ENCODE results near the gene MAP2K5. TPM values are rescaled to one million over a fixed set of nuclear protein-coding genes. Genes with fewer than 3 reads are reported as not detected.

The MAP2K5 gene
- polyA plus RNA-seq, 2 of the 4 experiments (the other 2 are of a cell fraction) = 7.8 to 11.0 TPM

DNA sequence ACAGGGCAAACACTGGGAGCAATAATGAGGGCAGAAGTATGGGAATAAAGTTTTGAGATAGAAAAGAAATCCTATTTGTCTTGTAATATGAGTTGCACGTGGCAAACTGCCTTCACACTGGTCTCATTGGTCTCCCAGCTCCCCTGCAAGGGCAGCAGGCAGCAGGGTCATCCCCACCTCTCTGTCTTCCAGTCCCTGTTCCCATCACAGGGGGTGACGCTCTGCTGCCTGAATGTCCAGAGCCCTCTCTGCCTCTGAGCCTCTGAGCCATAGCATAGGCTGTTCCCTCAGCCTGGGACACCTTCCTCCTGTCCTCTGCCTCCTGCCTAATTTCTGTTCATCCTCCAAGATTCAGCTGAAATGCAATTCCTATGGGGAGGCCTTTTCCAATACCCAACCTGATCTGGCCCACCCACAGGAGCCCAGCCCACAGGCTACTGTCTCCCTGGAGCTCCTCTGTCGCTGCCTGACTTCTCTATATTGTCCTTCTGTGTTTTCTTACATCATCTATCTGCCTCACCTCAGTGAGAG is 270.7 kb downstream of the MAP2K5 start:
- WGBS (ENCODE audit: missing lambda C conversion rate) = 58% methylated on average over 3 of the region's 3 CpGs
- POLR2A ChIA-PET = no interaction called here

GRCh38 chr15:67815036-67815592 is 272.6 kb downstream of the MAP2K5 start:
- ChIA-PET POLR2A (no interaction called here), CTCF (interaction anchor here (1.0 to 1.5 kb wide), 3 partner anchors 11 to 358 kb away, joined by 3 to 6 read pairs (median 4); partner anchors contain the start of gene SKOR1)
- ATAC-seq (no peak), DNase-seq (ENCODE audit: low read depth in 1 of 2, low spot score in 1 of 2) (no peak), FAIRE-seq (no peak)
- no peak overlapping the region for H3K4me3 ChIP-seq
- no peak for TF ChIP-seq CHD4 (IDR thresholded peaks at IDR 0.05; ENCODE audit: borderline replicate concordance)
- no peak for TF ChIP-seq HOXB5 (CRISPR knock-in tag; IDR thresholded peaks at IDR 0.05)
- TF ChIP-seq KDM1A (IDR thresholded peaks at IDR 0.05; ENCODE audit: low read depth) = no peak
- TF ChIP-seq TP53 (CRISPR knock-in tag; IDR thresholded peaks at IDR 0.05) = no peak
- no peak for TF ChIP-seq CBX2 (IDR thresholded peaks at IDR 0.05; ENCODE audit: borderline replicate concordance, low read depth)
- TF ChIP-seq, protein P1, sequence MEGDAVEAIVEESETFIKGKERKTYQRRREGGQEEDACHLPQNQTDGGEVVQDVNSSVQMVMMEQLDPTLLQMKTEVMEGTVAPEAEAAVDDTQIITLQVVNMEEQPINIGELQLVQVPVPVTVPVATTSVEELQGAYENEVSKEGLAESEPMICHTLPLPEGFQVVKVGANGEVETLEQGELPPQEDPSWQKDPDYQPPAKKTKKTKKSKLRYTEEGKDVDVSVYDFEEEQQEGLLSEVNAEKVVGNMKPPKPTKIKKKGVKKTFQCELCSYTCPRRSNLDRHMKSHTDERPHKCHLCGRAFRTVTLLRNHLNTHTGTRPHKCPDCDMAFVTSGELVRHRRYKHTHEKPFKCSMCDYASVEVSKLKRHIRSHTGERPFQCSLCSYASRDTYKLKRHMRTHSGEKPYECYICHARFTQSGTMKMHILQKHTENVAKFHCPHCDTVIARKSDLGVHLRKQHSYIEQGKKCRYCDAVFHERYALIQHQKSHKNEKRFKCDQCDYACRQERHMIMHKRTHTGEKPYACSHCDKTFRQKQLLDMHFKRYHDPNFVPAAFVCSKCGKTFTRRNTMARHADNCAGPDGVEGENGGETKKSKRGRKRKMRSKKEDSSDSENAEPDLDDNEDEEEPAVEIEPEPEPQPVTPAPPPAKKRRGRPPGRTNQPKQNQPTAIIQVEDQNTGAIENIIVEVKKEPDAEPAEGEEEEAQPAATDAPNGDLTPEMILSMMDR (IDR thresholded peaks at IDR 0.05) = no peak
- TF ChIP-seq RAD21 (conservative IDR thresholded peaks at IDR 0.05 in 1 of 2, IDR thresholded peaks at IDR 0.05 in 1 of 2) = no peak
- TF ChIP-seq, protein P2, sequence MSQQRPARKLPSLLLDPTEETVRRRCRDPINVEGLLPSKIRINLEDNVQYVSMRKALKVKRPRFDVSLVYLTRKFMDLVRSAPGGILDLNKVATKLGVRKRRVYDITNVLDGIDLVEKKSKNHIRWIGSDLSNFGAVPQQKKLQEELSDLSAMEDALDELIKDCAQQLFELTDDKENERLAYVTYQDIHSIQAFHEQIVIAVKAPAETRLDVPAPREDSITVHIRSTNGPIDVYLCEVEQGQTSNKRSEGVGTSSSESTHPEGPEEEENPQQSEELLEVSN (IDR thresholded peaks at IDR 0.05; ENCODE audit: borderline replicate concordance, low read depth) = no peak
- no peak for TF ChIP-seq NPAS2 (CRISPR knock-in tag; IDR thresholded peaks at IDR 0.05; ENCODE audit: borderline replicate concordance)
- no peak for TF ChIP-seq MAZ (IDR thresholded peaks at IDR 0.05; ENCODE audit: borderline replicate concordance, low read depth, low read length)
- TF ChIP-seq BHLHE40 (IDR thresholded peaks at IDR 0.05; ENCODE audit: low read depth, low read length) = no peak
- TF ChIP-seq CHD2 (IDR thresholded peaks at IDR 0.05; ENCODE audit: low read length, partially characterized antibody) = no peak
- TF ChIP-seq HMGXB4 (CRISPR knock-in tag; IDR thresholded peaks at IDR 0.05; ENCODE audit: borderline replicate concordance) = no peak
- no peak for TF ChIP-seq MAX (IDR thresholded peaks at IDR 0.05)
- WGBS (ENCODE audit: missing lambda C conversion rate) = 67% methylated on average over 5 of the region's 5 CpGs
- H3K4me2 ChIP-seq = no peak overlapping the region
- no peaks in the 10 kb centered on the region for H3K4me1 ChIP-seq
- no peak overlapping the region for H3K27ac ChIP-seq
- H3K9me3 ChIP-seq = no peaks in the 10 kb centered on the region

More for the DNA sequence above, 270.7 kb downstream of the MAP2K5 start:
- DNase-seq (ENCODE audit: low read depth in 1 of 2, low spot score in 1 of 2) (no peak), ATAC-seq (no peak), FAIRE-seq (no peak)
- Histone ChIP-seq H3K9me3 (no peaks in the 10 kb centered on the region), H3K27ac (no peak overlapping the region), H3K4me1 (no peaks in the 10 kb centered on the region), H3K4me3 (no peak overlapping the region), H3K4me2 (no peak overlapping the region)
- CTCF ChIA-PET = no interaction called here
- TF ChIP-seq HOXA7 (CRISPR knock-in tag; IDR thresholded peaks at IDR 0.05) = no peak
- TF ChIP-seq HEYL (CRISPR knock-in tag; IDR thresholded peaks at IDR 0.05) = no peak
- no peak for TF ChIP-seq NPAS2 (CRISPR knock-in tag; IDR thresholded peaks at IDR 0.05; ENCODE audit: borderline replicate concordance)
- TF ChIP-seq CBX2 (IDR thresholded peaks at IDR 0.05; ENCODE audit: borderline replicate concordance, low read depth) = no peak
- TF ChIP-seq, protein P2 (IDR thresholded peaks at IDR 0.05; ENCODE audit: borderline replicate concordance, low read depth) = no peak
- no peak for TF ChIP-seq ZFP36 (IDR thresholded peaks at IDR 0.05; ENCODE audit: borderline replicate concordance, partially characterized antibody)
- TF ChIP-seq BHLHE40 (IDR thresholded peaks at IDR 0.05; ENCODE audit: low read depth, low read length) = no peak
- no peak for TF ChIP-seq FOXS1 (CRISPR knock-in tag; IDR thresholded peaks at IDR 0.05)
